Stimulated activated CD4-positive, alpha-beta T cell treated with anti-CD3 and anti-CD28 coated beads, Interleukin-12 subunit alpha, Interleukin-12 subunit beta, amount 100 ng/mL, for 48 hours (primary cell): Measurements from ENCODE around the gene TNIK.

Experiments
- DNase-seq, 3 donors: peaks; one replicate each; pipeline ENCODE4 v3.0.0-alpha.2; 2020; ENCODE audit warnings: low read depth in 2 of 3, low spot score in 1 of 3

Gene TNIK

DNA sequence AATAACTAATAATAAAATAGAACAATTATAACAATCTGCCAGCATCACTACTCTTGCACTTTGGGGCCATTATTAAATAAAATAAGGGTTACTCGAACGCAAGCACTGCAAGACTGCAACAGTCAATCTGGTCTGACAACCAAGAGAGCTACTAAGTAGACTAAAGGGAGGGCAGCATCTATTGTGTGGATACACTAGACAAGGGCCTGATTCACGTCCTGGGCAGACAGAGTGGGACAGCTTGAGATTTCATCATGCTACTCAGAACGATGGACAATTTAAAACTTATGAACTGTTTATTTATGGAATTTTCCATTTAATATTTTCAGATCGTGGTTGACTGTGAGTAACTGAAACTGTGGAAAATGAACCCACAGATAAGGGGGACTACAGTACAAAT, 39.5 kb downstream of the TNIK start:
- no peak for DNase-seq

DNA sequence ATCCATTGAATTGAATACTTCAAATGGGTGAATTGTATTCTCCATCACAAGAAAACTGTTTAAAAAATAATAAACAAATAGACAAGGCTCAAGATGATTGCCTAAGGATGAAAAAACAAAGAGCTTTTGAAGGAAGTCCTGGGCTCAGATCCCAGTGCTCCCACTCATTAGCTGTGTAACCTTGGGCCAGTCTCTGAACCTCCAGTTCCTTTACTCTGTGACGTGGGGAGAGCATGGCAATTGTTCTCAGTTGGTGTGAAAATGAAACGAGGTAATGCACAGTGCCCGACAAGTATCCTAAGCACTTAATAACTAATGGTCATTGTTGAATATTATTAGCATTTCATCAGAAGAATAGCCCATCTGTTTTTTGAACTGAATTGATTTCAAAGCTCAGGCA, 40.7 kb downstream of the TNIK start:
- DNase-seq: no peak

DNA sequence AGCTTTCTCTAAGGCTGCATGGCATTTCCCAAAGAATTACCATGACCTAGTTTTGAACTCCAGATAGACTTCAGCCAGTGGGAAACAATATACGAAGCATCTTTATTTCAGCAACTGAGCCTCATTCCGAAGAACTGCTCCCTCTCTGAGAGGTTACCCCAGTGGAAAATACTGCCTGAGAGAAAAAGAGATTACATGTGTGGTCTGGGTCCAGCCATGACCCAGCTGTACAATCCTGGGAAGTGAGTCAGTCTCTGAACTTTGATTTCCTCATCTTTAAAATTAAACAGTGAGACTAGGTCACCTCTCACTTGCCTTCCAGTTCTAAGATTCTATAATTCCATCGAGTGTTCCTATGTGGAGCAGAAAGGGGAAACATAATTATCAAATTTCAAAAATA, 42.4 kb downstream of the TNIK start:
- DNase-seq: no peak

DNA sequence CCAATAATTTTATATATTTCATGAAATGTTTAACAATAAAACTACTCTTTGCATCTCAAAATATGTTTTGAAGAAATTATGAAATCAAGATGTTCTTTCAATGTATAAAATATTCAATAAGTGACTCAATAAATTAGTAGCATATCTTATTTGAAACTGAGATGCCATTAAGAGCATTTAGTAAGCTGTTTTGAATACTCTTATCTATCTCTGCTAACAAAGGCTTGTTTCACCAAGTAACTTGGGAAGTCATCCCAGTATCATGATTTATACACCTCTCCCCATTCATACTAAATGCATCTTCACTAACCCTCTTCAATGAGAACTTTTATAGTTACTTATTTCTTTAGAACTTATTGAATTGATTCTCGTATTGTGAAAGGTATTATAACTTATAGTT, 43.1 kb downstream of the TNIK start:
- no peak for DNase-seq

DNA sequence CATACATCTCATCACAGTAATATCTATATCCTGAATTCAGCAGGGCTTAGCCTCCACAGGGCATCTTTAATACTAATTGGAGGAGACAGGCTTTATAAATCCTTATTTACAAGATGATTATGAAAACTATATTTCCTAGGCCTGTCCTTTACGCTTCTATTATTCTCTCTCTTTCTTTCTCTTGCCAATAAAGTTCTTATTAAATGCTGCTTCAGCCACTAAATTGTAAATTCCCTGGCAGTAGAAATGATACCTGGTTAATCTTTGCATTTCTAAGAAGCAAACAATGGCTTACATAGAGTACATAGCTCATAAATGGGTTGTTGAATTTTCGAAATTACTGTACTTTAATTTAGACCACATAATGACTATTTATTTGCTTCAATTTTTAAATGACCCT, 43.5 kb downstream of the TNIK start:
- no peak for DNase-seq

DNA sequence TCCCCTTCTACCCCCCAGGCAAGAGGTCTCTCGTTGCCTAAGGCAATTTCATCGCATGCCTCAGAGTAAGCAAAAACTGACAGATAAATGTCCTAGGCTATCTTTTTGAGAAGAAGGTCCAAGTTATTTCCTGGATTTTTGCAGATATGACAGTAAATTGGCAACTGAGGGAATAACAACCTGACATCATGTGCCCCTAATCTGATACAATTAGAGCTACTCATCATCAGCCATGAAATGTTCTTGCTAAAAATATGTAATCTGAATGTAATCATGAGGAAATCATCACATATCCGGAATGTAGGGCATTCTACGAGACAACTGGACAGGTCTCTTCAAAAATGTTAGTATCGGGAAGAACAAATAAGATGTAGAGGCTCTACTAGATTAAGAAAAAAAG, 44.1 kb downstream of the TNIK start:
- DNase-seq: no peak

DNA sequence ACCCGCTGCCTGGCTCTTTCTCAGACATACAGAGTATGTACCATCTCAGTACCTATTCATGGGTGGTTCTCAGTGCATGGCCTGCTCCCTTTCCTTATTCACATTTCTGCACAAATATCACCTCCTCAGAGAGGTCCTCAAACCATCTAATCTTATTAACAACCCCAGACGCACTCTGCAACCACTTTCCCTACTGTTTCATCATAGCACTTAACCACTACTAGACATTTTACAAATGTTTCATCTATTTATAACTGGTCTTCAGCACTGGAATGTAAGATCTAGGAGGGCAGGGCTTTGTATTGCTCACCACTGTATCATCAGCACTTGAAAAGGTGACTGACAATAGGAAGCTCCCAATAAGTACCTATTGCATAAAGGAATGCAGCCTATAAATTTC, 45.1 kb downstream of the TNIK start:
- DNase-seq: no peak

DNA sequence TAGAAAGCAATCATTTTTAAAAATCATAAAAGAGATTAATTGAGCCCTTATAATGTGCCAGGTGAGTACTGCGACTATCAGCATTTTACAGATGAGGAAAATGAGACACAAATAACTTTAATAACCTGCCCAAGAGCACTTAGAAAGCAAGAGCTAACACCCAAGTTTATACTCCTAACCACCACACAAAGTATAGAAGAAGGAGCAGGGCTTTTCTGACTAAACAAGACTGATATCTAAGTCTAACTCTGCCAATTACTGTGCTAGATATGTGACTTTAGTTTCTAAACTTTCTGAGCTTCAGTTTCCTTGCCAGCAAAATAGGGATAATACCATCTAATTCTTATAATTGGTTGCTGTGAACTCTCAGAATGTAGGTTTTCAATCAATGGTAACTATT, 47.7 kb downstream of the TNIK start:
- no peak for DNase-seq

DNA sequence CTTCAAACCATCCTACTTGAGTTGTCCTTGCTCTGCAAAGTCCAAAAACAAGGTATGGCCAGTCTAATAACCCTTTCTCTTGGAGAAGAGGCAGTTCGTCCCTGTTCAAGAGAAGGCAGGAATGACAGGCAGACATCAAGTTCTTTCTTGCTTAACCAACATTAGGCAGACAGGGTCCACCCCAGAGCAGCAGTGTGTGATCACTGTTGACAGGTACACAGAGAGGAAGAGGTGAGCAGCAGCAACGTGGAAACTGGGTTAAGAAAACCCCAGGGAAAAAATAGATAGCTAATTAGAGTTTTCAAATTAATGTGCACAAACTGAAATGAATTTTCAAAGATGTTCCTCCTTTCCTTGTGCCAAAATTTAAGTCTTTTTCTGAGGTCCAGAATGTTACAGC, 48.2 kb downstream of the TNIK start:
- no peak for DNase-seq

DNA sequence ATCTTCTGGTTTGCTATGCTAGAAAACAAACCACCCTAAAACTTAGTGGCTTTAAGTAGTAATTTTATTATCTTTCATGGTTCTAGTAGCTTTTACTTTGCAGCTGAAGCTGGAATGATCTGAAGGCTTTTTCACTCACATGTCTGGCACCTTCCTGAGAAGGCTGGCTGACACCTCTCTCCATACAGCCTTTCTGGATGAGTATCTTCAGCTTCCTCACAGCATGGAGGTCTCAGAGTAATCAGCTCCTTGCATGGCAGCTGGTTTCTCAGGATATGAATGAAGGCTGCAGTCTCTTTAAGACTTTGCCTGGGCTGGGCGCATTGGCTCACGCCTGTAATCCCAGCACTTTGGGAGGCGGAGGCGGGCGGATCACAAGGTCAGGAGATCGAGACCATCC, 50.0 kb downstream of the TNIK start:
- DNase-seq: no peak

DNA sequence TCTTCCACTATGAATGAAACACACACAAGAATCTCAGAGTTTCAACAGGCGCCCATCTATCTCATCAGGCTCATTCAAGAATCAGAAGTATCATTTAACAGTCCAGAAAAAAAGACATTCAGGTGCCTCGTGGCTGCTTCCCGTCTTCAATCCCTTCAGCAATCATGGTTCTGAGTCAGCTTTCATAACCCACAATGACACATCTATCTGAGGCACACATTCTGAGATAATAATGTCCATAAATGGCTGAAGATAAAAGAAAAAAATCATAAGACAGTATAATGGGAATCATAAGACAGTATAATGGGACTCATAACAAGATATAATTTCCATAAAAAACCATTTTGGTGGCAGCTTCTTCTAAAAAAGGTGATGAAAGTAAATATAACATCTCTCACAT, 52.4 kb downstream of the TNIK start:
- DNase-seq: no peak

DNA sequence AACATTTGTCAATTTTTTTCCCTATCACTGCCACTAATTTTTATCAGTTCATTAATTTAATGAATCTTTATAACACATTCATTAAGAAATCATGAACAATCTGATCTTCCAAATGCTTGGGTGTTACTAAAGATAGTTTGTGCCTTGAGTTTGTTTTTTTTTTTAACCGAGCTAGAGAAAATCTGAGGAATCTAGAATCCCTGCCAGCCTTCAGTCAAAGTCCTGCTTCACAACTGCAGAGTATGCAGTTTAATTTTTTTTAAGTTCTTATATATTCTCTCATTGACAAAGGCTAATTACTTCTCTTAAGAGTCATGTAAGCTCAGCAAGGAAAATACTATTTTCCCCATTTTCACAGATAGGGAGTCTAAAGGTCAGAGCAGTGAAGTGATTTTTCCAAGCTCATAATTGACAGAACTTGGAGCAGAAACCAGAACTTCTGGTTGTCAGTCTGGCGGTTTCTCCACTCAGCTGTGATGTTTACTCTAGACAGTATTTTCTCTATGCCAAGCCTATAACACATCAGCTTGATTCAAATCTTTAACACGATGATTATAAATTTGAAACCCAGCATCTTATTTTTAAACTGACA, 55.7 kb downstream of the TNIK start:
- DNase-seq: no peak

DNA sequence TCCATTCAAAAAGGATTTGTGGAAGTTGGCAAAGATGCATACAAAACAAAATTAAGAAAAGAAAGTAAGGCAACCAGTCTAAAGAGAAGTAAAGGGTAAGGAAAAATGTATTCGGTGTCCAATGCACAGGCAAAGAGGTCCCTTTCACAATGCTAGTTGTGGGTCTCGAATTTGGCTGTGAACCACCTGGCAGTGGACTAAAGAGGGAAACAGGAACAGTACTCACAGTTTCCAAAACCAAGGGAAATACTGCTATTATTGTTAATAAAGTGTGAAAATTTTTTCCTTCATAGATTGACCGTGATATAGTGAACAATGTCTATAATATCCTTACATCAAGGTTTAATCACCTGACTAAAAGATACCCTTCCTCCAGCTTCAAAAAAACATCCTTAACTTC, 57.9 kb downstream of the TNIK start:
- DNase-seq: no peak

DNA sequence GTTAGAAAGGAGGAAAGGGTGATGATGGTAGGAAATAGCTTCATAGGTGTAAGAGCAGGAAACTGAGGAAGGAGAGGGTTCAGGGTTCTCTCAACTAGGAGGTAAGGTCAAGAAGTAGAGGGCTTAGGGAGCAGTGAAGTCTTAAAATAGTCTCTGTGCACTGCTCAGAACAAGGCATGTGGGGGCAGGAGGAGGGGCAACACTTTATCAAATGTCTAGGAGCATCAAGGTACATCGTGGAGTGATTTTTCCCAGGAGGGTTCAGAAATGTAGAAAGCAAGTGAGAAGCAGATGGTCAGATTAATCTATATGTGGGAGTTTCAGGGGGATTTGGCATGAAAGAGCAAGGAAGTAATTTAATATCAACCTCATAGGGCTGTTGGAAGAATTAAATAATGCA, 58.8 kb downstream of the TNIK start:
- no peak for DNase-seq

DNA sequence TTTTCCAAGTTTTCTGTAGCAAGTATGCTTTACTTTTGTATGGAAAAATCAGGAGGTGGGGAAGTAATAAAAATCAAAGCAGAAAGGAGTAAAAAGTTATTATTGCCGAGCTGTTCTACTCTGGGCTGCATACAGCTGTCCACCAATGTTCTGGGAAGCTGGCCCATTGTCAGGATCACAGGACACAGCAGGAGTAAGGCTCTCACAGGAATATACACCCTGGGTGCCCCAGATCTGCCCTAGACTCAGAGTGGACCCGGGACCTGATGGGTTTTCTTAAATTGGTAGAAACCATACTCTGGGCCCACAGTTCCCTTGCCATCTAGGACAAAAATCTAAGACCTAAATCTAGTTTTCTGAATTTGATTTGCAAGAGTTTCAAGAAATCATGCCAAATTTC, 60.4 kb downstream of the TNIK start:
- DNase-seq: no peak

DNA sequence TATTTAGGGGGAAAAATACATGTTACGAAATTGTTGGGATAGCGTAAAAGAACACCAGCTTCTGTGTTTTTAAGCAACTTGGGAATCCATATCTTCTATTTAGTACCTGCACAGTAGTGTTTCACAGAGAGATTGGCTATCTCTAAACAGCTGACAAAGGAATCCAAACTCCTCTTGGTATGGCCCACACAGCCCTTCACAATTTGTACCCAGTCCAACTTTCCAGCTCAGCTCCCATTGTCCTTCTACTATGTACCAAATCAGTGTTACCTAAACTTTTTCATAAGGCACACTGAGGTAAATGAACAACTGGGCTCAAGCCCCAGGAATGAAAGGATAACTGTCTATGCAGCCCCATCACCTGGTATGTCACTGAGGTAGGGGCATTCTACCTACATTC, 61.9 kb downstream of the TNIK start:
- no peak for DNase-seq

DNA sequence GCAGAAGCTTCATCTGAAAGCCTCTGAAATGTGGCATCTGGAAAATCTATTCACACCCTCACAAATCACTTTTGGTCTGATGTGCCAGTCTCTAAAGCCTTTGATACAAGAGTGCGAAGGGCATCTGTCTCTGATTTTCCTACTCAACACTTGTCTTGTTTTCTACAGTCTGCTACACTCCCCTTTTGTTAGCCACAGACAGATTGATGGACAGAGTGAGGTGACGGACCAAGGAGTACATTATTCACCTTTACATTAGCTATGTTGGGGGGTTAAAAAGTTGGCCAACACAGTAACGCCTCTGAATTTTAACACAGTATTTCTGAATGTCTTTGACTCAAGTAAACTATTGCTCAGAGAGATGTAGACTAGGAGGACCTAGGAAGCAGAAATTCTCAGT, 63.1 kb downstream of the TNIK start:
- DNase-seq: no peak

DNA sequence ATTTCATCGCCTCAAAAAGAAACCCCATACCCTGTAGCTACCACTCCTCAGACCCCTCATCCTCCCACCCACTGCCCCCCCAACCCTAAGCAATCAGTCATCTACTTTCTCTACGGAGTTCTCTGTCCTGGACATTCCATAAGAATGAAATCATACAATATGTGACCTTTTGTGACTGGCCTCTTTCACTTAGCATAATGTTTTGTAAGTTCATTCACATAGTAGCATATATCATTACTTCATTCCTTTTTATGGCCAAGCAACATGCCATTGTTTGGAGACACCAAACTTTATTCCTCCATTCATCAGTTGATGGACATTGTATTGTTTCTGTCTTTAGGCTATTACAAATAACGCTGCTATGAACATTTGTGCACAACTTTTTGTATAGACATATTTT, 64.2 kb downstream of the TNIK start:
- DNase-seq: no peak

DNA sequence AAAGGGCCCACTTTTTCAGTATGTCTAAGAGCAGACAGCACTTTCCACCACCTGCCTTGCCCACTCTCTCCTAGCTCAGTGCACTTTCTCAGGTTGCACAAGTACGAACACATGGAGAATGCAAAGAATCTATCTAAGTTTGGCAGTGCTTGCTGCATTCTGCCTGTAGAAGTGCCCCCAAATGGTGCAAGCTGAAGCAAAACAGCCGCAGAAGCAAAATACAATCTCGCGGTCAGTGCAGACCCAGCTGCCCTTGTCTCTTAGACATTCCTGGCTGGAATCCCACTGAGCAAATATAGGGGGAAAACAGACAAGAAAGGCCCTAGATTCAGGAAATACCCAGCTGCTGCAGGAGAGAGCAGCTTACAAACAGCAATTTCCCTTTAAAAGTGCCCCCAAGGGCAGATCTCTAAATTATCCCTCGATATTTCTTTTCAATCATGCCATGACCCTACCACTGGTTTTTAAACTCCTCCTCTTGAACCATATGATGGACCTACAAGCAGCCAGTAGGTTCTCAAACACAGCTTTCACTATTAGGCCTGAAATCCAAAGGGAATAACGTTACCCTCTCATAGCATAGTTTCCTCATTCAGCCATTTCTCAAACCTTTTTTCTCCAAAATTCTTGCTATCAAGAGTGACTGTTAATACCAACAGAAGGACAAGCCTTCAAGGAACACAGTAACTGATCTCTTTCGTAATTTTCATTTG, 67.0 kb downstream of the TNIK start:
- no peak for DNase-seq

DNA sequence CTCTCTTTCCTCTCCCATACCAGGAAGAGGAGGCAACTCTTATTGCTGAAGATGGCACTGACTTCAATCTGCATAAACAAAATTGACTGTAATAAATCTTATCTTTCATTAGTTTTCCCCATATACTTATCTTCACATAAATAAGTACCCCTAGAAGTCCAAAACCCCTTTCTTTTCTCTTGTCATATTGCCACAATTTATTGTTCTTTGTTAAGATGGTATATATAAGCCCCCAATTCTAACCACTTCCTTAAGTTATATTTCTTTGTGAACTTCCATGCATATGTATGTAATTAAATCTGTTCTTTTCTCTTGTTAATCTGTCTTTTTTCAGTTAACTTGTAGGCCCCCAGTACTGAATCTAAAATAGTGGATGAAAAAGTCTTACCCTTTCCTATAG, 68.8 kb downstream of the TNIK start:
- no peak for DNase-seq

DNA sequence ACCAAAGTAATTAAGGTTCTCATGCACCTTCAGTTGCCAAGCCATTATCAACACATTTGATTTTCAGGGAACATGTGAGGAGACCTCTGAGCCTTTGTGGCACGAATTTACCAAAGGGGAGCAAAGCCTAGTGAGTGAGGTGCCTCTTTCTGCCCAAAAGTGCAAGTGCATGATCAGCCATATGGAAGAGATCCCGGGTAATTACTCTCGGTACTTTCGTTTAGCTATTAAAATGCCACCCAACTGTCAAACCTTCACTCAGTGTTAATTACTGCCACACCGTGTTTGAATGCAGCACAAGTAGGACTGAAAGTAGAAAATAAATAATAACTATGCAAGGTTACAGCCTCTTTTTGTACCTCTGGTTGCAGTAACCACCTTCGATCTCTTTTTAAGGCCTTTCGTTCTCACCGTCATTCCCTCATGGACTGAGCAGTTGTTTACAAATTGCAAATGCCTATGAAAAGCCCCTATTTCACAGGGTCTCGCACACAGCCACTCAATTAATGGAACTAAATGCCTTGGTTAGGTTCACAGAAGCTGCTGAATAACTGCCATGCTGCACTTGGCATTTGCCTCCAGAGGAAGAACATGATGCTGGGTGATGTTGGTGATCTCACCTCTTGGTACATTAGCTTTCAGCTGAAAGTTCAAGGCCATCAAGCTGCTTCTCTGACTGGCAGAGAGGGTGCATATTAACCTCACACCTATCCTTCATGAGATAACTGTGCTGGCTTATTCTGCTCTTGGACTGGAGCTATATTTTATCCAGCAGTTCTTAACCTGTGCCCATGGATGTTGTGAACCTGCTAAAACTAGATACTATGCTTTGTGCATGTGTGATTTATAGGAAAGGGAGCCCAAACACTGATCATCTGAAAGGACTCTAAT, 69.9 kb downstream of the TNIK start:
- no peak for DNase-seq

DNA sequence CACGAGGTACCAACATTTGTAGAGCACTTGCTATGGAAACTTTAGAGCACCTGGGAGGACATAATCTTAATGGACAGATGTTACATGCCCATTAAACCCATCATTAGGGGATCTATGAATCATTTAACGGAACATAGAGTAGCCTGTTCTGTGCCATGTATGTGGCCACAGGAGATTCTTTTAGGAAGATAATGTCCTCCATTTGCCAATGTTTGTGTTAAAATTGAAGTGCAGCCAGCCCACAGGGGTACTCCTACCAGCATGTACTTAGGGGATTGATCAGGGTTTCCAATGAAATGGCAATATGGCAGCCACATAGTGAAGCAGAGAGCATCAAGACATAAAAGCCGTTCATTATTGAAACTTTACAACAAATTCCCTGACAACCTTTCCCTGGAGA, 70.7 kb downstream of the TNIK start:
- no peak for DNase-seq
